HL-60 (cell line): ENCODE results near the gene RFTN1.

ENCODE experiments used
- CTCF ChIP-seq: IDR thresholded peaks from one replicate; pipeline ENCODE4 v1.5.1; 2011; ENCODE audit warnings: low read length, control low read depth, inconsistent platforms; ENCODE audit not compliant: insufficient read depth
- POLR2AphosphoS5 ChIP-seq: IDR thresholded peaks from 2 replicates; pipeline ENCODE4 v1.6.1; 2012; ENCODE audit warnings: low read depth
- REST ChIP-seq: IDR thresholded peaks from 2 replicates; pipeline ENCODE4 v1.6.1; 2012; ENCODE audit warnings: low read depth; ENCODE audit not compliant: insufficient replicate concordance

- TF ChIP-seq CTCF (no peak), POLR2AphosphoS5 (no peak), REST (no peak)
These were observed 36.8 kb upstream of the RFTN1 start for GRCh38 chr3:16550305-16550675.
